HG03558 (cell line): ENCODE data around the gene LRCH1.

Experiments used
- ATAC-seq: cut with Tn5 transposase; IDR thresholded peaks from one replicate; pipeline ENCODE4 v1.9.1; 2021; ENCODE audit warnings: moderate number of reproducible peaks; ENCODE audit not compliant: unreplicated experiment; ENCODE audit errors: extremely low read depth

LRCH1 gene

GRCh38 chr13:46606970-46607369 is 54.0 kb downstream of the LRCH1 start:
- no peak for ATAC-seq

DNA sequence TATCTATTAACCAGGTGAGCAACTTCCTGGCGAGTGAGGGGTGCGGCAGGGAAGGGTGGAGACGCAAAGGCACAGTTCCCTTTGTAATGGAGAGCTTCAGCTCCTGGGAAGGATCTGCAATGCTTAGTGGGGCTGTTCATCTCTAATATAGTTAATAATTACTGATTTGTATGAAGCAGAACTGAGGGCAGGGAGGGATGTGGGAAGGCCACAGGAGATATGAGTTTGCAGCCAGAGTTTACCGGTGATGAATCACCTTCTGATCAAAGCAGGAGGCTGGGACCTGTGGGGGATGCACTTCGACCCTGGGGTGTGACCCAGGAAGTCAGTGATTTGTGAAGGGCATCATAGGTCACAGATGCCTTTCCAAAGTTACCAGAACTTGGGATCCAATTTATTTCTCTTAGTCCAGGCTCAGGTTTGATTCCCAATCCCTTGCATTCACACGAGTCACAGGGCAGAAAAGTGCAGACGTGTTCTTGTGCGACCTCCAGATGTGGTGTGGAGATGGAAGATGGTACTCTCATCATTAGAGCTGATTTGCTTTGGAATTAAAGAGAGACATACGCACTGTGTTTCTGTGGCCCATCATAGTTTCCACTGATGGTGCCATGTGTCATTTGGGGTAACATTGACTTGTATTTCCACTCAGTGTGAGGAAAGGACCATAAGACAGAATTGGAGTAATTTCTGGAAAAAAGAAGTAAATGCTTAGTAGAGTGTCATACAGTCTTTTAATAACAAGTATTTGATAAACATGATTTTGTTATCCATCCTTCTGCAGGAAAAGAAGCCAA is 55.0 kb downstream of the LRCH1 start:
- no peak for ATAC-seq

GRCh38 chr13:46609052-46609451 is 56.1 kb downstream of the LRCH1 start:
- ATAC-seq, result no peak

DNA sequence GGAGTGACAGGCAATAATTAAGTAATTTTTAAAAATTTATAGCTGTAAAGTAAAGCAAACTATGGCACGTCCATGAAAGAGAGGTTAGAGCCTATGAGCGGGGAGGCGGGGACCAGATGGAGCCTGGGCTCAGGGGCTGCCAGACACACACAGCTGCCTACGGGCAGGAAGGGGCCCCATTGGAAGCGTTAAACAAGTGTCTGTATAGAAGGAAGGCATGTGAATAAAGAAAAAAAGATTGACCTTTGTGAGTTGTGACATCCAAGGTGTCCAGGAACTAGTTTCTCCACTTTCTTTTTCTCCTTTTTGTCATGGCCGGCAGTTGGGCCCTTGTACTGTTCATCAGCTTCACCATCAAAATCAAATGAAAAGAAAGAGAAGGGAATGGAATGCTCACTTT is 56.8 kb downstream of the LRCH1 start:
- no peak for ATAC-seq

DNA sequence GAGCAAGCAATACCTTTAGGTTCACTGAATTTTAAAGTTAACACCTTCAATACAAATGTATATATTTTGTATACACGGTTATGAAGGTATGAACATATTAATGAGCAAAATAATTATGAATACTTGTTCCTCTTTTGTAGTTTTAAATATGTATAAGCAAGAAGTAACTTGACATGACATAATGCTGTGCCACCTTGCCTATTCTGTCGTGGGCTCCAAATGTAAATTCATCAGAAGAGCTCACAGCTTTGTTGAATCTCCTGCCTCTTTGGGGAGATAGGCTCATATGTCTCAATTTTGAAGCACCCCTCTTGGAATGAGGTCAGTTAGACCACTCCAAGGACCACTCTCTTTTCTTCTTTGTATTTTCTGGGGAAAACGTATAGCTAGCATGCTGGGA is 59.3 kb downstream of the LRCH1 start:
- no peak for ATAC-seq

DNA sequence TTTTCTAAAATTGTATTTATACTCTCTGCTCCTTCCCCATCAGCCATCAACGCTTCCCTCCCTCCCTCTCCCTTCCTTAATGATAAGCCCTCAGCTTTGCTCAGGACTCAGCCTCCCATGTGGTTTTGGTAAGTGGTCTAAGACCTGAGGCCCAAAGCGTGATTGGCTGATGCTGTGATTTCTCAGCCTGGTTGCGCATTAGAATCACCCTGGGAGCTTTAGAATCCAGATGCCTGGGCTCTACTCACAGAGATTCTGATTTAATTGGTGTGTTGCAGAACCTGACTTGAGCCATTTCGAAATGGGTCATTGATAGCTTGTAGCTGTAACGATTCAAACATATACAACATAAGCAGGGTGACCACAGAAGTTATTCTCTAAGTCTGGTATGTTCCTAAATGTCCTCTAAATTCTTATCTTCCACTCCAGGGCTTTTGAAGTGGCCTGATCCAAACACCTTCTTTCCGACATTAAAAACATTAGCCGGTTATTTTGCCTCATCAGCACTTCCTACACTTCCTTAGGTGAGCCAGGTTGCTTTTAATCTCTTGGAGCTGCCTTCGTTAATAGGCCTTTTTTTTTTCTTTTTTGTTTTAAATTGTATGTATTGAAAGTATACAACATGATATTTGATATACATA is 60.6 kb downstream of the LRCH1 start:
- no peak for ATAC-seq

- no peak for ATAC-seq
Measured at GRCh38 chr13:46614582-46614981, 61.6 kb downstream of the LRCH1 start.

- no peak for ATAC-seq
Measured at GRCh38 chr13:46615888-46616531, 63.0 kb downstream of the LRCH1 start.

GRCh38 chr13:46617229-46617721 is 64.3 kb downstream of the LRCH1 start:
- ATAC-seq, result no peak

GRCh38 chr13:46617885-46618284 is 64.9 kb downstream of the LRCH1 start:
- no peak for ATAC-seq

DNA sequence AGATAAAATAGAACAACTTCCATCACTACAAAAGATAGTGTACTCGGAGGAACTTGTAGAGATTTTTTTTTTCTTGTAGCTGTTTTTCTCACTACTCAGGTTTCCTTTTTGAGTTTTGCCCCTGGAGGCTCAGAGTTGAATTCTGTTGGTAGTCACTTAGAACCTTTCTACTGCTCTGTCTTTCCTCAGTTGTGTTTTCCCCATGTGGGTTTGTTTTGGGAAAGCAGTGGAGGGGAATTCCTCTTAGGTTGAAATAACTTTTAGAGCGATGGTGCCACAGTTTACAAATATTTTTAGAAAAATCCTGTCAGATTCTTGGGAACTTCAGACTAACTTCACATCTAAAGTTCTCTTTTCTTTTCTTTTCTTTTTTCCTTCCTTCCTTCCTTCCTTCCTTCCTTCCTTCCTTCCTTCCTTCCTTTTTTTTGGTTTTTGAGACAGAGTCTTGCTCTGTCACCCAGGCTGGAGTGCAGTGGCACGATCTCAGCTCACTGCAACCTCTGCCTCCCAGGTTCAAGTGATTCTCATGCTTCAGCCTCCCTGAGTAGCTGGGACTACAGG is 65.8 kb downstream of the LRCH1 start:
- no peak for ATAC-seq

GRCh38 chr13:46620029-46620428 is 67.1 kb downstream of the LRCH1 start:
- no peak for ATAC-seq

GRCh38 chr13:46620471-46620870 is 67.5 kb downstream of the LRCH1 start:
- ATAC-seq, result no peak

DNA sequence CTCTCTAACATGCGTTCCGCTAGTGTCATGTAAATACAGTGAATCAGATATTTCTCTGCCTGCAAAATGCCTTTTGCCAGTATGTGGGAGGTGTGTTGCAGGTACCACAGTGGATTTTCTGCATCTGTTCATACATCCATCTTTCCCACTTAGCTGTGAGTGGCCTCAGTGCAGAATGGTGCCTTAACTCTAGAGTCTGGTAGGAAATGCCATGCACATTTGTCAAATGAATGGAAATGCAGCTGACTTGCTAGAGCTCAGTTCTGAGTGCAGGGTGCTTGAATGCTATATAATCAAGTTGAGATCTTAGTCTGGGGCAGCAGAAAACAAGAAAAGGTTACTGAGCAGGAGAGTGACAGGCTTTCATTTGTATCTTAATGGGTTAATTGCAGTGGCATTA is 68.2 kb downstream of the LRCH1 start:
- no peak for ATAC-seq

- ATAC-seq, result no peak
Measured at GRCh38 chr13:46621792-46622629, 69.0 kb downstream of the LRCH1 start.

DNA sequence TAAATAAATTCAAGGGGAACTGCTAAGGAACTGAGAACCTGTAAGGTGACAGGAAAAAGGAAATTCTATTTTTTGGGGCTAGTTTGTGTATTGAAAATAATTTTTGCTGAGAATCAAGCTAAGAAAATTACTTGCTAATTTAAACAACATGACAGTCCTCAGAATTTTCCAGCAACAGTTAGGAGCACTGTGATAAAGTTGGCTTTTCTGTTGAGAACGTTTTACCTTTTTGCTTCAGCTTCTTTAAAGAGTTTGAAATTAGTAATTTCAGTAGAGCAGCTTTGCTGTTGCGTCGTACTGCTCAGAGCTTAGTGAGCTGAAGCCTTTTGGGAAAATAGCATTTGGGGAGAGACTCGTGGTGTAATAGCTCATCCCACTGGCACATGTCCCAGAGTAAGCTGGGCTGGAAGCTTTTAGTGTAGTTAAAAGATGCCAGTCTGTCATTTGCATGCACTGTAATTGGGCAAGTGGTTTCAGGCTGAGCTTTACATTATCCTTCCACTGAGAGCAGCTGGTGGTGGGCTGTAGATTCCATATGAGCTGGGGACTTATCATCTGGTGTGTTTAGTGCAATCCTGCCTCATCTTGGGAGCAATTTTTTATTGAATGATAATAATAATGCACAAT is 69.8 kb downstream of the LRCH1 start:
- no peak for ATAC-seq

- ATAC-seq, result no peak
Measured at GRCh38 chr13:46624353-46624752, 71.4 kb downstream of the LRCH1 start.

GRCh38 chr13:46624821-46625220 is 71.9 kb downstream of the LRCH1 start:
- ATAC-seq, result no peak

GRCh38 chr13:46627462-46627861 is 74.5 kb downstream of the LRCH1 start:
- no peak for ATAC-seq
